Measurements from ENCODE around the gene SSTR5. TPM values are rescaled to one million over a fixed set of nuclear protein-coding genes. Genes with fewer than 3 reads are reported as not detected.

Gene SSTR5
- total RNA-seq, 1 experiment from 2014 or later, result not detected

DNA sequence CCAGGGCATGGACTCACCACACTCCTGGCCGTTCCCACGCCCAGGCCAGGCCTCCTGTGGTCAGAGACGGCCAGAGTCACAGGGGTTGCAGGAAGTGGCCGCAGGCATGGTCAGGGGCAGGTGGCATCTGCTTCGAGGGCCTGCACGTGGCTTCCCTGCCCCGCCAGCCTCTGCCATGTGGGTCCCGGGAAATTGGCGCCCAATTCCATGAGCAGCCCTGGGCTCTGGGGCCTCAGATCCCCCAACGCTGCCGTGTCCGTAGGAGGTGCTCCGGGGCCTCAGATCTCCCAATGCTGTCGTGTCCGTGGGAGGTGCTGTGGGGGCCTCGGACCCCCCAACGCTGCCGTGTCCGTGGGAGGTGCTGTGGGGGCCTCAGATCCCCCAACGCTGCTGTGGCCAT, 9.7 kb upstream of the SSTR5 start:
- TF ChIP-seq, protein P1, sequence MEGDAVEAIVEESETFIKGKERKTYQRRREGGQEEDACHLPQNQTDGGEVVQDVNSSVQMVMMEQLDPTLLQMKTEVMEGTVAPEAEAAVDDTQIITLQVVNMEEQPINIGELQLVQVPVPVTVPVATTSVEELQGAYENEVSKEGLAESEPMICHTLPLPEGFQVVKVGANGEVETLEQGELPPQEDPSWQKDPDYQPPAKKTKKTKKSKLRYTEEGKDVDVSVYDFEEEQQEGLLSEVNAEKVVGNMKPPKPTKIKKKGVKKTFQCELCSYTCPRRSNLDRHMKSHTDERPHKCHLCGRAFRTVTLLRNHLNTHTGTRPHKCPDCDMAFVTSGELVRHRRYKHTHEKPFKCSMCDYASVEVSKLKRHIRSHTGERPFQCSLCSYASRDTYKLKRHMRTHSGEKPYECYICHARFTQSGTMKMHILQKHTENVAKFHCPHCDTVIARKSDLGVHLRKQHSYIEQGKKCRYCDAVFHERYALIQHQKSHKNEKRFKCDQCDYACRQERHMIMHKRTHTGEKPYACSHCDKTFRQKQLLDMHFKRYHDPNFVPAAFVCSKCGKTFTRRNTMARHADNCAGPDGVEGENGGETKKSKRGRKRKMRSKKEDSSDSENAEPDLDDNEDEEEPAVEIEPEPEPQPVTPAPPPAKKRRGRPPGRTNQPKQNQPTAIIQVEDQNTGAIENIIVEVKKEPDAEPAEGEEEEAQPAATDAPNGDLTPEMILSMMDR (IDR thresholded peaks at IDR 0.05; ENCODE audit: unreplicated experiment), result no peak
- H3K27ac Mint-ChIP-seq (ENCODE audit: unreplicated experiment), result no peak overlapping the region
- CTCF ChIA-PET, result no interaction called here
- H3K9me3 Mint-ChIP-seq (ENCODE audit: low read depth, unreplicated experiment), result no peaks in the 10 kb centered on the region
- H3K4me3 Mint-ChIP-seq (ENCODE audit: low read depth, unreplicated experiment), result no peak overlapping the region
- H3K27me3 Mint-ChIP-seq (ENCODE audit: unreplicated experiment), result peaks cover 93% of the 10 kb centered on the region
- intact Hi-C loops (cut with micrococcal nuclease; ENCODE audit: unreplicated experiment), result no loop called here
- no peak for DNase-seq
- BruUV-seq (replicated peaks), result no TSS peak
- H3K4me1 Mint-ChIP-seq (ENCODE audit: low read depth, unreplicated experiment), result no peaks in the 10 kb centered on the region
- H3K36me3 Mint-ChIP-seq (ENCODE audit: insufficient read depth, unreplicated experiment), result no peaks in the 10 kb centered on the region

DNA sequence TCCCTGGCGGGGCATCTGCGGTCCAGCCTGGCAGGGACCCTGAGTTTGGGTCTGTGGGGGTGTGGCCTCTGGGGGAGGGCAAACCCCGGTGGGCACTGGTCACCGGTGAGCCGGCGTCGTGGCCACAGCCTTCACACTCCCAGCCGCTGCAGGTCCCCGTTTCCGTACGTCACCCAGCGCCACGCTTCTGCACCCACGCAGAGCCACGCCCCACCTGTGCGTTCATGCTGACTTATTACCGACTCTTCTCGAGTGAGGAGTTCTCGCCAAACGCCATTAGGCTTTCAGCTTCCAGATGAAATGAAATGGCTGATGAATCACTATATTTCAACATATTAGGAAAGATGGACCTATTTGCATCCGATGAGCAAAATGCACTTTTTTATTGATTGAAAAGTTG, 8.8 kb upstream of the SSTR5 start:
- no TSS peak for BruUV-seq (replicated peaks)
- no peak overlapping the region for H3K4me3 Mint-ChIP-seq (ENCODE audit: low read depth, unreplicated experiment)
- H3K4me1 Mint-ChIP-seq (ENCODE audit: low read depth, unreplicated experiment), result no peaks in the 10 kb centered on the region
- no peak for DNase-seq
- CTCF ChIA-PET, result no interaction called here
- H3K9me3 Mint-ChIP-seq (ENCODE audit: low read depth, unreplicated experiment), result no peaks in the 10 kb centered on the region
- H3K36me3 Mint-ChIP-seq (ENCODE audit: insufficient read depth, unreplicated experiment), result no peaks in the 10 kb centered on the region
- TF ChIP-seq, protein P1 (IDR thresholded peaks at IDR 0.05; ENCODE audit: unreplicated experiment), result no peak
- peaks cover 100% of the 10 kb centered on the region for H3K27me3 Mint-ChIP-seq (ENCODE audit: unreplicated experiment)
- intact Hi-C loops (cut with micrococcal nuclease; ENCODE audit: unreplicated experiment), result no loop called here
- H3K27ac Mint-ChIP-seq (ENCODE audit: unreplicated experiment), result no peak overlapping the region

DNA sequence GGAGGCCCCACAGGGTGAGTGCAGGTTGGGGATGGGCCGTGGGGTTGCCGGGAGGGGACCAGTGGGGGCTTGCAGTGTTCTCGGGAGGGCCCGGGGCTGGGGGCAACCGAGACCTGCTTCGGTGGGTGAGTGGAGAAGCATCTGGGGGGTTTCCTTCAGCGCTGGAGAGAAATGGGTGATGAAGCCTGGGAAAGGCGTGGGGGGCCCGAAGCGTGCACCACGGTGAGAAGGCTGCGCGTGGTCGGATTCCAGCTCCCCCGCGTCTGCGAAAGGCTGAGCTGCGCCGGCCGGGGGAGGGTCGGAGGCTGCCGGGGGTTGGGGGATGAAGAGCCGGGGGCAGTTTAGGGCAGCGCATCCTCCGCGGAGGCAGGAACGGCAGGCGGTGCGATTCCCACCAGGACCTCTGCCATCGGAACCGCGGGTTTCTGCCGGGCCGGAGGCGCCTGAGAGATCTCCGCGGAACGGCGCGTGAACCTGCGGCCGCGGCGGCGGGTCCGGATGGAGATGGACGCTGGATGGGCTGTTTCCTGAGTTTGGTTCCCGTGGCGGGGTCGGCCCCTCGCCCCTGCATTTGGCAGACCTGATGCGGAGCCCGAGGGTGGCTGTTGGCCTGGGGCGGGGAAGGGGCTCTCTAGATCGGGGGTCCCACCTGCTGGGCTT, 6.9 kb upstream of the SSTR5 start:
- CTCF ChIA-PET, result no interaction called here
- H3K9me3 Mint-ChIP-seq (ENCODE audit: low read depth, unreplicated experiment), result no peaks in the 10 kb centered on the region
- BruUV-seq (replicated peaks), result no TSS peak
- TF ChIP-seq, protein P1 (IDR thresholded peaks at IDR 0.05; ENCODE audit: unreplicated experiment), result no peak
- H3K27ac Mint-ChIP-seq (ENCODE audit: unreplicated experiment), result no peak overlapping the region
- peaks cover 100% of the 10 kb centered on the region for H3K27me3 Mint-ChIP-seq (ENCODE audit: unreplicated experiment)
- no peak for DNase-seq
- no peak overlapping the region for H3K4me3 Mint-ChIP-seq (ENCODE audit: low read depth, unreplicated experiment)
- H3K4me1 Mint-ChIP-seq (ENCODE audit: low read depth, unreplicated experiment), result no peaks in the 10 kb centered on the region
- intact Hi-C loops (cut with micrococcal nuclease; ENCODE audit: unreplicated experiment), result no loop called here
- no peaks in the 10 kb centered on the region for H3K36me3 Mint-ChIP-seq (ENCODE audit: insufficient read depth, unreplicated experiment)

DNA sequence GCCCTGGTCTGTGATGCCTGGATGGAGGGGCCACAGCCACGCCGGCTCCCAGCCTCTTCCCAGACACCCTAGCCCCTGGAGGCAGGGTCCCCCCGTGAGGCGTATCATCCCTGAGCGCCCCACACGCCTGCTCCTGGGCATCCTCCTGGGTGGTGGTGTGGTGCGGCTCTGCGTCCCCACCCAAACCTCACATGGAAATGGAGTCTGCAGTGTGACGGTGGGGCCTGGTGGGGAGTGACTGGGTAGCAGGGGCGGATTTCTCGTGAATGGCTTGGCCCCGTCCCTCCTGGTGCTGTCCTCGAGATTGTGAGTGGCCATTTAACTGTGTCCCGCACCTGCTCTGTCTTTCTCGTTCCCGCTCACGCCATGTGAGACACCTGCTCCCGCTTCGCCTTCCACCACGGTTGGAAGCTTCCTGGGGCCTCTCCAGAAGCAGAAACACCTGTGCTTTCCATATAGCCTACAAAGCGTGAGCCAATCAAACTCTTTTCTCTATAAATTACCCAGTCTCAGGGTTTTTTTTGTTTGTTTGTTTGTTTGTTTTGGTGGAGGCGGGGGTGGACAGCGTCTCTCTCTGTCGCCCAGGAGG, 5.9 kb upstream of the SSTR5 start:
- no peak overlapping the region for H3K4me3 Mint-ChIP-seq (ENCODE audit: low read depth, unreplicated experiment)
- no peak for DNase-seq
- no peaks in the 10 kb centered on the region for H3K4me1 Mint-ChIP-seq (ENCODE audit: low read depth, unreplicated experiment)
- H3K27me3 Mint-ChIP-seq (ENCODE audit: unreplicated experiment), result peaks cover 100% of the 10 kb centered on the region
- CTCF ChIA-PET, result interaction anchor here (0.6 kb wide), 1 partner anchor 228 kb away, joined by 4 read pairs; no protein-coding TSS in a partner anchor
- BruUV-seq (replicated peaks), result no TSS peak
- H3K9me3 Mint-ChIP-seq (ENCODE audit: low read depth, unreplicated experiment), result no peaks in the 10 kb centered on the region
- intact Hi-C loops (cut with micrococcal nuclease; ENCODE audit: unreplicated experiment), result no loop called here
- no peaks in the 10 kb centered on the region for H3K36me3 Mint-ChIP-seq (ENCODE audit: insufficient read depth, unreplicated experiment)
- no peak overlapping the region for H3K27ac Mint-ChIP-seq (ENCODE audit: unreplicated experiment)
- TF ChIP-seq, protein P1 (IDR thresholded peaks at IDR 0.05; ENCODE audit: unreplicated experiment), result no peak
